D341Med (cell line): ENCODE results near the gene CPSF4L.
"Not testable (repeated sequence)": the region's sequence is repeated elsewhere in the genome, so short reads cannot be mapped to it uniquely, and the experiment has no call there.

Experiments used
- DNase-seq: peaks from one replicate; pipeline ENCODE4 v3.0.0; 2012; ENCODE audit warnings: low spot score

CPSF4L gene

GRCh38 chr17:73268582-73269328 is 7.1 kb upstream of the CPSF4L start:
- DNase-seq: peak; percentile 58

GRCh38 chr17:73267648-73268537 is 6.2 kb upstream of the CPSF4L start:
- no peak for DNase-seq

GRCh38 chr17:73266796-73267195 is 5.1 kb upstream of the CPSF4L start:
- no peak for DNase-seq

GRCh38 chr17:73265646-73266640 is 4.3 kb upstream of the CPSF4L start:
- DNase-seq: no peak

GRCh38 chr17:73264448-73264847 is 2.8 kb upstream of the CPSF4L start:
- DNase-seq: not testable (repeated sequence)

- peak; percentile 63 for DNase-seq
Measured at GRCh38 chr17:73262676-73263642, 1.3 kb upstream of the CPSF4L start.

GRCh38 chr17:73261952-73262675 is 434 bp upstream of the CPSF4L start:
- DNase-seq: no peak

- DNase-seq: no peak
Measured at GRCh38 chr17:73257516-73257915, 4.2 kb downstream of the CPSF4L start.

GRCh38 chr17:73256220-73256619 is 5.5 kb downstream of the CPSF4L start:
- no peak for DNase-seq

GRCh38 chr17:73255671-73256181 is 6.0 kb downstream of the CPSF4L start:
- peak; percentile 89 for DNase-seq

- no peak for DNase-seq
Measured at GRCh38 chr17:73251871-73252270, 9.8 kb downstream of the CPSF4L start.

- no peak for DNase-seq
Measured at GRCh38 chr17:73250851-73251640, 10.6 kb downstream of the CPSF4L start.

GRCh38 chr17:73249700-73250099 is 12.0 kb downstream of the CPSF4L start:
- DNase-seq: peak; percentile 78

GRCh38 chr17:73248532-73248931 is 13.1 kb downstream of the CPSF4L start:
- peak; percentile 67 for DNase-seq

- no peak for DNase-seq
Measured at GRCh38 chr17:73247726-73248125, 14.0 kb downstream of the CPSF4L start.

- DNase-seq: no peak
Measured at GRCh38 chr17:73240561-73240960, 21.1 kb downstream of the CPSF4L start.

GRCh38 chr17:73237714-73238113 is 24.0 kb downstream of the CPSF4L start:
- DNase-seq: no peak

GRCh38 chr17:73234736-73235135 is 26.9 kb downstream of the CPSF4L start:
- DNase-seq: no peak
